GM19240 (cell line): ENCODE measurements around the gene SMR3A.

Experiments
- DNase-seq: peaks from one replicate; pipeline ENCODE4 v3.0.0; 2011; ENCODE audit warnings: low spot score; ENCODE audit not compliant: insufficient read length

Gene SMR3A

GRCh38 chr4:70360460-70360859 lies at the start of gene SMR3A:
Gene SMR3A, plus strand, starts transcription at chr4:70360760. Its CDS starts 1,356 bp downstream, at chr4:70362116.
- no peak for DNase-seq

GRCh38 chr4:70313736-70314135 lies 46.8 kb upstream of the SMR3A start:
- no peak for DNase-seq

GRCh38 chr4:70315928-70316327 lies 44.6 kb upstream of the SMR3A start:
- no peak for DNase-seq

GRCh38 chr4:70326052-70326451 lies 34.5 kb upstream of the SMR3A start:
- DNase-seq: no peak

GRCh38 chr4:70334681-70335080 lies 25.9 kb upstream of the SMR3A start, which contains the start of gene CABS1:
Gene CABS1, plus strand, starts transcription at chr4:70334981. Its CDS starts 59 bp downstream, at chr4:70335040.
- no peak for DNase-seq

GRCh38 chr4:70336043-70336442 lies 24.5 kb upstream of the SMR3A start:
- no peak for DNase-seq

GRCh38 chr4:70337886-70338420 lies 22.6 kb upstream of the SMR3A start:
- no peak for DNase-seq

- no peak for DNase-seq
These were observed 4.4 kb upstream of the SMR3A start for GRCh38 chr4:70356185-70356584.

- no peak for DNase-seq
These were observed 1.4 kb upstream of the SMR3A start for GRCh38 chr4:70359115-70359661.

- DNase-seq: no peak
These were observed 3.4 kb downstream of the SMR3A start for GRCh38 chr4:70364002-70364401.

GRCh38 chr4:70365479-70365878 lies 4.9 kb downstream of the SMR3A start:
- DNase-seq: no peak

- no peak for DNase-seq
These were observed 7.3 kb downstream of the SMR3A start for GRCh38 chr4:70367813-70368212.

GRCh38 chr4:70371987-70372386 lies 11.4 kb downstream of the SMR3A start:
- no peak for DNase-seq

GRCh38 chr4:70372760-70373159 lies 12.2 kb downstream of the SMR3A start:
- no peak for DNase-seq

- no peak for DNase-seq
These were observed 20.0 kb downstream of the SMR3A start for GRCh38 chr4:70380578-70380977.

GRCh38 chr4:70382691-70383181 lies 22.2 kb downstream of the SMR3A start, which contains the start of gene SMR3B:
Gene SMR3B, plus strand, starts transcription at chr4:70383131. Its CDS starts 1,380 bp downstream, at chr4:70384511.
- no peak for DNase-seq

GRCh38 chr4:70392057-70392776 lies 31.7 kb downstream of the SMR3A start:
- DNase-seq: no peak

GRCh38 chr4:70397580-70397979 lies 37.0 kb downstream of the SMR3A start, which contains the start of gene OPRPN:
Gene OPRPN, plus strand, starts transcription at chr4:70397940. Its CDS starts 1,346 bp downstream, at chr4:70399286.
- DNase-seq: no peak

- DNase-seq: no peak
These were observed 38.8 kb downstream of the SMR3A start for GRCh38 chr4:70399319-70399718.

GRCh38 chr4:70402762-70403161 lies 42.2 kb downstream of the SMR3A start:
- no peak for DNase-seq

- no peak for DNase-seq
These were observed 45.2 kb downstream of the SMR3A start for GRCh38 chr4:70405765-70406164.
